ENCODE results near the gene OR52I2.

Gene OR52I2

GRCh38 chr11:4626207-4627099 is 44.9 kb downstream of the OR52I2 start:
- TF ChIP-seq POLR2A (IDR thresholded peaks at IDR 0.05; ENCODE audit: low read depth, low read length): no peak
- FAIRE-seq (peak; percentile 89), DNase-seq (ENCODE audit: insufficient read length, low spot score) (no peak)

- DNase-seq (ENCODE audit: insufficient read length, low spot score) (no peak), FAIRE-seq (no peak)
- no peak for TF ChIP-seq POLR2A (IDR thresholded peaks at IDR 0.05; ENCODE audit: low read depth, low read length)
These were observed 54.6 kb downstream of the OR52I2 start for GRCh38 chr11:4636136-4636535.

GRCh38 chr11:4636962-4637661 is 55.6 kb downstream of the OR52I2 start, which contains the start of gene OR51D1:
Gene OR51D1 (plus strand): TSS chr11:4637477. CDS start chr11:4639791, 2,314 bp downstream.
- DNase-seq (ENCODE audit: insufficient read length, low spot score) (peak; percentile 62), FAIRE-seq (peak; percentile 53)
- TF ChIP-seq POLR2A (IDR thresholded peaks at IDR 0.05; ENCODE audit: low read depth, low read length): no peak

GRCh38 chr11:4637662-4638047 is 56.1 kb downstream of the OR52I2 start:
- no peak for TF ChIP-seq POLR2A (IDR thresholded peaks at IDR 0.05; ENCODE audit: low read depth, low read length)
- FAIRE-seq: no peak
- DNase-seq (ENCODE audit: insufficient read length, low spot score): no peak

- no peak for FAIRE-seq
- no peak for TF ChIP-seq POLR2A (IDR thresholded peaks at IDR 0.05; ENCODE audit: low read depth, low read length)
- no peak for DNase-seq (ENCODE audit: insufficient read length, low spot score)
These were observed 58.4 kb downstream of the OR52I2 start for GRCh38 chr11:4639931-4640330.

GRCh38 chr11:4641501-4641900 is 60.0 kb downstream of the OR52I2 start:
- FAIRE-seq (no peak), DNase-seq (ENCODE audit: insufficient read length, low spot score) (no peak)
- TF ChIP-seq POLR2A (IDR thresholded peaks at IDR 0.05; ENCODE audit: low read depth, low read length): no peak

- DNase-seq (ENCODE audit: insufficient read length, low spot score) (no peak), FAIRE-seq (no peak)
- no peak for TF ChIP-seq POLR2A (IDR thresholded peaks at IDR 0.05; ENCODE audit: low read depth, low read length)
These were observed 60.5 kb downstream of the OR52I2 start for GRCh38 chr11:4642043-4642442.
